Stimulated activated CD4-positive, alpha-beta T cell treated with anti-CD3 and anti-CD28 coated beads, Interleukin-1b, Interleukin-23, amount 100 ng/mL, for 24 hours (primary cell): ENCODE results near the gene NINJ1.
"Not testable (repeated sequence)": the region's sequence is repeated elsewhere in the genome, so short reads cannot be mapped to it uniquely, and the experiment has no call there.

Source experiments
- DNase-seq, 4 experiments: peaks; one replicate each; pipeline ENCODE4 v3.0.0-alpha.2; 2020; ENCODE audit warnings: low read depth in 4 of 4, low spot score in 1 of 4

Gene NINJ1

GRCh38 chr9:93107151-93107824 is 26.8 kb downstream of the NINJ1 start:
- no peak for DNase-seq

GRCh38 chr9:93105620-93106019 is 28.4 kb downstream of the NINJ1 start:
- DNase-seq, result no peak

GRCh38 chr9:93101086-93101485 is 33.0 kb downstream of the NINJ1 start:
- not testable (repeated sequence) for DNase-seq

GRCh38 chr9:93100276-93100636 is 33.8 kb downstream of the NINJ1 start:
- DNase-seq, result no peak

GRCh38 chr9:93099551-93100275 is 34.3 kb downstream of the NINJ1 start:
- DNase-seq, result no peak

GRCh38 chr9:93098236-93098946 is 35.7 kb downstream of the NINJ1 start:
- peak in 2 of 4 experiments; percentile 44 to 45 for DNase-seq

GRCh38 chr9:93097511-93098201 is 36.4 kb downstream of the NINJ1 start:
- no peak for DNase-seq

- no peak for DNase-seq
Measured at GRCh38 chr9:93096811-93097382, 37.2 kb downstream of the NINJ1 start.

GRCh38 chr9:93096131-93096802 is 37.8 kb downstream of the NINJ1 start, which contains the start of gene CARD19:
CARD19 (plus strand) TSS chr9:93096217; CDS start chr9:93096346, 129 bp downstream.
- peak in 1 of 4 experiments; percentile 43 for DNase-seq

- peak; percentile 100 for DNase-seq
Measured at GRCh38 chr9:93095205-93096130, 38.6 kb downstream of the NINJ1 start.

GRCh38 chr9:93094658-93095204 is 39.3 kb downstream of the NINJ1 start:
- DNase-seq, result no peak

- DNase-seq, result no peak
Measured at GRCh38 chr9:93093877-93094657, 40.0 kb downstream of the NINJ1 start.

GRCh38 chr9:93093127-93093876 is 40.7 kb downstream of the NINJ1 start:
- no peak for DNase-seq

- no peak for DNase-seq
Measured at GRCh38 chr9:93092251-93092991, 41.6 kb downstream of the NINJ1 start.

- DNase-seq, result peak in 2 of 4 experiments; percentile 61 to 65
Measured at GRCh38 chr9:93091453-93092081, 42.5 kb downstream of the NINJ1 start.

GRCh38 chr9:93091056-93091452 is 43.0 kb downstream of the NINJ1 start:
- no peak for DNase-seq
